AG10803 (cell line): ENCODE data around the gene KCTD5.
"Not testable (repeated sequence)": the region's sequence is repeated elsewhere in the genome, so short reads cannot be mapped to it uniquely, and the experiment has no call there.

Source experiments
- DNase-seq: peaks from one replicate; pipeline ENCODE4 v3.0.0; 2010; ENCODE audit warnings: low read depth
- H3K4me3 ChIP-seq: 2 replicates; pipeline ENCODE4 v1.5.1; 2011; ENCODE audit warnings: mild to moderate bottlenecking, low read length, control low read depth
- CTCF ChIP-seq: conservative IDR thresholded peaks from 2 replicates; pipeline ENCODE4 v1.5.1; 2011; ENCODE audit warnings: mild to moderate bottlenecking, low read length, control low read depth, inconsistent platforms

The KCTD5 gene

GRCh38 chr16:2673066-2673999 is 9.0 kb upstream of the KCTD5 start:
- peak overlapping the region; percentile 79 for H3K4me3 ChIP-seq
- TF ChIP-seq CTCF, result no peak
- peak; percentile 93 for DNase-seq

- DNase-seq, result no peak
- H3K4me3 ChIP-seq, result no peak overlapping the region
- no peak for TF ChIP-seq CTCF
Measured at GRCh38 chr16:2675021-2675420, 7.3 kb upstream of the KCTD5 start.

- no peak overlapping the region for H3K4me3 ChIP-seq
- DNase-seq, result no peak
Measured at GRCh38 chr16:2675714-2676113, 6.6 kb upstream of the KCTD5 start.

GRCh38 chr16:2676937-2677336 is 5.4 kb upstream of the KCTD5 start:
- DNase-seq, H3K4me3 ChIP-seq: not testable (repeated sequence)

More at GRCh38 chr16:2675714-2676113, 6.6 kb upstream of the KCTD5 start:
- no peak for TF ChIP-seq CTCF

- H3K4me3 ChIP-seq, DNase-seq: not testable (repeated sequence)
Measured at GRCh38 chr16:2678206-2678965, 3.9 kb upstream of the KCTD5 start.

- H3K4me3 ChIP-seq, DNase-seq: not testable (repeated sequence)
Measured at GRCh38 chr16:2679902-2680301, 2.4 kb upstream of the KCTD5 start.

- H3K4me3 ChIP-seq, DNase-seq: not testable (repeated sequence)
Measured at GRCh38 chr16:2680360-2680759, 2.0 kb upstream of the KCTD5 start.

- peak; percentile 9 for DNase-seq
- H3K4me3 ChIP-seq, result peak overlapping the region; percentile 97
Measured at GRCh38 chr16:2683041-2683440, 718 bp downstream of the KCTD5 start.

- not testable (repeated sequence) for H3K4me3 ChIP-seq, DNase-seq
Measured at GRCh38 chr16:2686075-2686474, 3.8 kb downstream of the KCTD5 start.

- no peak for TF ChIP-seq CTCF
- DNase-seq, result no peak
- no peak overlapping the region for H3K4me3 ChIP-seq
Measured at GRCh38 chr16:2686912-2687507, 4.7 kb downstream of the KCTD5 start.
